IMR-90 (cell line): ENCODE measurements around the gene SLC35F6. TPM values are rescaled to one million over a fixed set of nuclear protein-coding genes. Genes with fewer than 3 reads are reported as not detected.

Experiments
- ATAC-seq: fragments of 200-7000 bp; cut with Tn5 transposase; 2 replicates; pipeline ENCODE4 v1.9.1; 2020; ENCODE audit warnings: low read depth, mild to moderate bottlenecking, moderate library complexity
- BruUV-seq: library from RNA; stranded (reverse); fragments of 400-500 nt; replicated peaks from 2 replicates; lab custom pipeline; 2021; lab: Mats Ljungman, UMichigan
- CTCF ChIA-PET: fragments of 300-600 bp; formaldehyde crosslinking; extraction: SDS; loops from one replicate; lab custom pipeline; 2021; ENCODE audit warnings: antibody characterized with exemption; lab: Yijun Ruan, JAX
- POLR2A ChIA-PET: fragments of 300-600 bp; sonication (Branson Sonifier 250); formaldehyde crosslinking; loops from one replicate; lab custom pipeline; 2022; ENCODE audit warnings: antibody characterized with exemption; ENCODE audit not compliant: unreplicated experiment; lab: Charles Lee
- DNase-seq: peaks from one replicate; pipeline ENCODE4 v3.0.0; 2013
- H2AFZ ChIP-seq: replicated peaks from 2 replicates; pipeline ENCODE3; 2013; ENCODE audit warnings: low read length, mild to moderate bottlenecking; ENCODE audit not compliant: poor library complexity
- H2AK5ac ChIP-seq: 2 replicates; pipeline ENCODE4 v1.6.1; 2013; ENCODE audit warnings: low read depth, low read length, inconsistent platforms
- H2AK9ac ChIP-seq: replicated peaks from 2 replicates; pipeline ENCODE3; 2013; ENCODE audit warnings: mild to moderate bottlenecking, low read depth, low read length, moderate library complexity; ENCODE audit not compliant: poor library complexity
- H2BK120ac ChIP-seq: 2 replicates; pipeline ENCODE4 v1.6.1; 2013; ENCODE audit warnings: low read depth, low read length, inconsistent platforms
- H2BK15ac ChIP-seq: 3 replicates; pipeline ENCODE4 v1.6.1; 2013; ENCODE audit warnings: low read depth, low read length, inconsistent platforms
- H2BK20ac ChIP-seq: 2 replicates; pipeline ENCODE4 v1.6.1; 2013; ENCODE audit warnings: low read depth, mild to moderate bottlenecking, inconsistent platforms, low read length, moderate library complexity
- H2BK5ac ChIP-seq: 2 replicates; pipeline ENCODE4 v1.6.1; 2013; ENCODE audit warnings: mild to moderate bottlenecking, low read depth, low read length, inconsistent platforms; ENCODE audit not compliant: poor library complexity, severe bottlenecking
- H3K14ac ChIP-seq: replicated peaks from 2 replicates; pipeline ENCODE4 v1.6.1; 2013; ENCODE audit warnings: low read depth, low read length, inconsistent platforms
- H3K18ac ChIP-seq: 2 replicates; pipeline ENCODE4 v1.6.1; 2013; ENCODE audit warnings: low read depth, low read length, control low read depth
- H3K23ac ChIP-seq: 2 replicates; pipeline ENCODE4 v1.6.1; 2013; ENCODE audit warnings: low read depth, low read length, inconsistent platforms
- H3K27ac ChIP-seq: 2 replicates; pipeline ENCODE4 v1.5.1; 2013; ENCODE audit warnings: mild to moderate bottlenecking, control low read depth, low read length; ENCODE audit not compliant: insufficient read depth
- H3K27me3 ChIP-seq: 2 replicates; pipeline ENCODE4 v1.6.1; 2013; ENCODE audit warnings: low read length; ENCODE audit not compliant: control insufficient read depth, insufficient read depth
- H3K36me3 ChIP-seq: 2 replicates; pipeline ENCODE4 v1.6.1; 2013; ENCODE audit warnings: low read length, mixed read lengths; ENCODE audit not compliant: control insufficient read depth, insufficient read depth
- H3K4ac ChIP-seq: 2 replicates; pipeline ENCODE4 v1.6.1; 2013; ENCODE audit warnings: low read depth, low read length, inconsistent platforms
- H3K4me1 ChIP-seq: 2 replicates; pipeline ENCODE4 v1.6.1; 2013; ENCODE audit warnings: low read length, mixed read lengths; ENCODE audit not compliant: control insufficient read depth, insufficient read depth
- H3K4me2 ChIP-seq: 2 replicates; pipeline ENCODE4 v1.6.1; 2013; ENCODE audit warnings: low read depth, mild to moderate bottlenecking, control low read depth, low read length, moderate library complexity
- H3K4me3 ChIP-seq: 2 replicates; pipeline ENCODE4 v1.5.1; 2013; ENCODE audit warnings: low read depth, mild to moderate bottlenecking, control low read depth, low read length, moderate library complexity; ENCODE audit not compliant: insufficient read depth
- H3K56ac ChIP-seq: 2 replicates; pipeline ENCODE4 v1.6.1; 2013; ENCODE audit warnings: low read length, inconsistent platforms; ENCODE audit not compliant: insufficient read depth; ENCODE audit errors: extremely low read depth
- H3K79me1 ChIP-seq, 2 experiments: 2 replicates each; pipeline ENCODE4 v1.6.1; 2013; ENCODE audit warnings: low read length in 2 of 2, inconsistent platforms in 1 of 2, low read depth in 1 of 2
- H3K9ac ChIP-seq: 2 replicates; pipeline ENCODE4 v1.6.1; 2013; ENCODE audit warnings: low read depth, low read length, control low read depth
- H3K9me1 ChIP-seq: 2 replicates; pipeline ENCODE4 v1.6.1; 2013; ENCODE audit warnings: low read length, inconsistent platforms; ENCODE audit not compliant: insufficient read depth
- H3K9me3 ChIP-seq: 2 replicates; pipeline ENCODE4 v1.6.1; 2013; ENCODE audit warnings: low read length; ENCODE audit not compliant: control insufficient read depth, insufficient read depth
- H4K20me1 ChIP-seq: 2 replicates; pipeline ENCODE4 v1.6.1; 2013; ENCODE audit warnings: low read length, inconsistent platforms; ENCODE audit not compliant: insufficient read depth
- H4K5ac ChIP-seq: 2 replicates; pipeline ENCODE4 v1.6.1; 2013; ENCODE audit warnings: mild to moderate bottlenecking, low read depth, low read length, control low read depth
- H4K8ac ChIP-seq, 2 experiments: 2 replicates each; pipeline ENCODE4 v1.6.1; 2013; ENCODE audit warnings: low read depth in 2 of 2, low read length in 2 of 2, control low read depth in 1 of 2, inconsistent platforms in 1 of 2
- H4K91ac ChIP-seq: 2 replicates; pipeline ENCODE4 v1.6.1; 2013; ENCODE audit warnings: low read depth, low read length, inconsistent platforms; ENCODE audit not compliant: insufficient read depth
- CEBPB ChIP-seq: IDR thresholded peaks from 2 replicates; pipeline ENCODE4 v1.6.1; 2012; ENCODE audit warnings: low read depth, low read length, improper control_type of control experiment
- MAZ ChIP-seq: IDR thresholded peaks from 2 replicates; pipeline ENCODE4 v1.6.1; 2012; ENCODE audit warnings: low read depth, mild to moderate bottlenecking, low read length, improper control_type of control experiment, moderate library complexity, borderline replicate concordance
- POLR2A ChIP-seq: IDR thresholded peaks from 2 replicates; pipeline ENCODE4 v1.6.1; 2012; ENCODE audit warnings: mild to moderate bottlenecking, low read depth, low read length
- WGBS, 2 experiments: methylation state at CpG; one replicate each; pipeline versions ENCODE4 v1.1.5 to v1.1.7; 2013; ENCODE audit warnings: missing lambda C conversion rate in 2 of 2; ENCODE audit not compliant: insufficient read length in 1 of 2; ENCODE audit errors: extremely low coverage in 2 of 2; 5-methylcytosine and 5-hydroxymethylcytosine counted together
- dilution Hi-C: fragments of 300-500 bp; cut with HindIII; formaldehyde crosslinking; loops from one replicate; pipeline ENCODE4 v1.14.3; 2018; ENCODE audit warnings: low sequenced_read_pairs; ENCODE audit not compliant: unreplicated experiment
- in situ Hi-C: fragments of 300-500 bp; cut with MboI; formaldehyde crosslinking; loops from 3 replicates; pipeline ENCODE4 v1.14.3; 2019; ENCODE audit warnings: low sequenced_read_pairs, inconsistent platforms, mixed read lengths
- intact Hi-C: fragments of 100-400 bp; cut with micrococcal nuclease; formaldehyde crosslinking; loops from 2 replicates; pipeline ENCODE4 v1.10.0; 2022
- polyA plus RNA-seq, 3 experiments: library from polyadenylated mRNA; depleted of rRNA; stranded (reverse); fragments of >200 nt; gene quantifications; 2 replicates each; pipeline ENCODE4 v1.2.3, GENCODE V29; 2012; ENCODE audit warnings: low replicate concordance in 1 of 3
- total RNA-seq: library from RNA; depleted of rRNA; stranded (reverse); fragments of >200 nt; gene quantifications from 2 replicates; pipeline ENCODE4 v1.2.3, GENCODE V29; 2012
- TF ChIP-seq, protein P1 (sequence below): fragments of 150-350 bp; IDR thresholded peaks from 2 replicates; pipeline ENCODE4 v1.6.1; 2017; ENCODE audit warnings: mild to moderate bottlenecking, antibody characterized with exemption, low read length, low read depth

The SLC35F6 gene
- total and polyA plus RNA-seq, 2 of the 4 experiments (the other 2 are of a cell fraction) = 19.1 to 30.6 TPM

DNA sequence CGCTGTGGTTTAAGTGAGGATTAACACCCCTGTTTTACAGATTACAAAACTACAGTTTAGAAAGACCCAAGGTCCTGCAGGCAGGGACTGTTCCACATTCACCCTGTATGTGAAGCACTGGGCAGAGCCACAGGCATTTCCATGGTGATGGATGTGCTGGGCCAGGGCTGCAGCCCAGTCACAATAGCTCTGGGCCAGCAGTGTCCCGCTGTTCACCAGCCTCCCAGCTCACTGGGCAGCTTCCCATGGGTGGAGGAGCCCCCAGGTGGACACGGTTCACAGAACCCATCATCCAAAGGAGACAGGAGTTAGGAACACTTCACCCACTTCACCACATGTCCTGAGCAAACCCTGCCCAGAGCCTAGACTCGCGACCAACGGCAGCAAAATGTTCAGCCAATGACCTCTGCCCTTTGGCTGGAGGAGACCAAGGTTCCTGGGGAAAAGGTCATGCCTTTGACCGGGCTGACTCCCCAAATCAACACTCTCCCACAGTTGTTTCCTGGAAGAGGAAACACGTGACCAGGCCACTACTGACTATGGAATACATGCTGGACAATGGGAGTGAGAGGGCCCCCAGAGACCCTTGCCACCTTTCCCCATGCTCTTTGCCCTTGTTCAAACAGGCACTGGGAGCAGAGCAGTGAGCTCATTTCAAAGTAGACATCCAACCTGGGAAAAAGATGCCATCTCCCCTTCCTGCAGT, 28.0 kb upstream of the SLC35F6 start:
- Histone ChIP-seq H3K4ac (no peak overlapping the region), H4K5ac (no peak overlapping the region), H3K27me3 (peaks cover 20% of the 10 kb centered on the region; the same call in 1 of the 2 replicates), H2BK5ac (no peak overlapping the region), H3K4me1 (no peaks in the 10 kb centered on the region), H2AFZ (no peak overlapping the region), H2AK9ac (no peak overlapping the region), H2BK120ac (no peak overlapping the region), H4K91ac (no peak overlapping the region), H3K79me1 (no peaks in the 10 kb centered on the region), H3K4me2 (no peak overlapping the region), H3K4me3 (no peak overlapping the region), H3K9me1 (no peaks in the 10 kb centered on the region), H4K8ac (no peak overlapping the region), H2BK15ac (no peak overlapping the region; the same call in 2 of the 3 replicates), H3K36me3 (no peaks in the 10 kb centered on the region), H3K27ac (no peak overlapping the region), H4K20me1 (no peaks in the 10 kb centered on the region), H3K9me3 (no peaks in the 10 kb centered on the region), H2AK5ac (no peak overlapping the region), H3K14ac (no peak overlapping the region), H3K9ac (no peak overlapping the region), H3K18ac (no peak overlapping the region), H3K23ac (no peak overlapping the region), H3K56ac (no peak overlapping the region), H2BK20ac (no peak overlapping the region)
- ChIA-PET CTCF (no interaction called here), POLR2A (no interaction called here)
- DNase-seq (no peak), ATAC-seq (no peak)
- TF ChIP-seq, protein P1, sequence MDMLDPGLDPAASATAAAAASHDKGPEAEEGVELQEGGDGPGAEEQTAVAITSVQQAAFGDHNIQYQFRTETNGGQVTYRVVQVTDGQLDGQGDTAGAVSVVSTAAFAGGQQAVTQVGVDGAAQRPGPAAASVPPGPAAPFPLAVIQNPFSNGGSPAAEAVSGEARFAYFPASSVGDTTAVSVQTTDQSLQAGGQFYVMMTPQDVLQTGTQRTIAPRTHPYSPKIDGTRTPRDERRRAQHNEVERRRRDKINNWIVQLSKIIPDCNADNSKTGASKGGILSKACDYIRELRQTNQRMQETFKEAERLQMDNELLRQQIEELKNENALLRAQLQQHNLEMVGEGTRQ = no peak
- TF ChIP-seq MAZ = no peak
- TF ChIP-seq POLR2A = no peak
- no peak for TF ChIP-seq CEBPB
- dilution Hi-C loops (no loop called here), in situ Hi-C loops (no loop called here), intact Hi-C loops (no loop called here)
- BruUV-seq = no TSS peak
- WGBS, 2 experiments = 100% methylated on average over 1 of the region's 8 CpGs; no CpG with 5 or more reads in 1 of the 2 experiments
